Chondrocyte (in vitro differentiated cells): Measurements from ENCODE around the gene DIS3L2. TPM values are rescaled to one million over a fixed set of nuclear protein-coding genes. Genes with fewer than 3 reads are reported as not detected.
"Not testable (repeated sequence)": the region's sequence is repeated elsewhere in the genome, so short reads cannot be mapped to it uniquely, and the experiment has no call there.

Source experiments
- DNase-seq: peaks from one replicate; pipeline ENCODE4 v3.0.0; 2021; ENCODE audit warnings: mixed read lengths, low spot score
- H3K27ac Mint-ChIP-seq: one replicate; pipeline ENCODE4 v1.8.0; 2021; ENCODE audit warnings: mild to moderate bottlenecking, moderate library complexity, mixed read lengths; ENCODE audit not compliant: unreplicated experiment
- H3K27me3 Mint-ChIP-seq: 2 replicates; pipeline ENCODE4 v1.8.0; 2021; ENCODE audit warnings: low read depth, mixed read lengths
- H3K36me3 Mint-ChIP-seq: 2 replicates; pipeline ENCODE4 v1.8.0; 2021; ENCODE audit warnings: low read depth, mixed read lengths
- H3K4me1 Mint-ChIP-seq: 2 replicates; pipeline ENCODE4 v1.8.0; 2021; ENCODE audit warnings: low read depth, mild to moderate bottlenecking, mixed read lengths
- H3K4me3 Mint-ChIP-seq: one replicate; pipeline ENCODE4 v1.8.0; 2021; ENCODE audit warnings: mild to moderate bottlenecking, moderate library complexity, mixed read lengths; ENCODE audit not compliant: unreplicated experiment
- H3K9me3 Mint-ChIP-seq: 2 replicates; pipeline ENCODE4 v1.8.0; 2021; ENCODE audit warnings: low read depth, mixed read lengths
- CTCF ChIP-seq: fragments of 200-600 bp; sonication (generic); IDR thresholded peaks from 2 replicates; pipeline ENCODE4 v1.5.0; 2021; ENCODE audit warnings: antibody characterized with exemption, mild to moderate bottlenecking, moderate library complexity
- total RNA-seq: library from RNA; stranded (reverse); gene quantifications from 3 replicates; pipeline ENCODE4 v1.2.1, GENCODE V29; 2021

The DIS3L2 gene
- total RNA-seq, 1 donor from 2014 or later, result 17.5 TPM

DNA sequence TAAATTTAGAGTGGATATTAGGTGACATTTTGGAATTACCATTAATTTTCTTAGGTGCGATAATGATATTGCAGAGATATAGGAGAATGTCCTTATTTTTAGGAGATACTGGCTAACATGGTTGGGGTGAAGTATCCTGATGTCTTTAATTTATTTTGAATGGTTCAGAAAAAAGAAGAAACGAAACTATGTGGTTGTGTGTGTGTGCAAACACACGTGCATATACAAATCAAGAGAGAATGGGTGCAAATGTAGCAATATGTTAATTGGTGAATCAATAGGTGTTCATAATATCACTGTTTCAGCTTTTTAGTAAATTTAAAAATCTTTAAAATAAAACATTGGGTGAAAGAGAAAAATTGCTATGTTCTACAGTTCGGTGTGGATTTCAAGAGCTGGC lies 140.9 kb downstream of the DIS3L2 start:
- peaks cover 9% of the 10 kb centered on the region for H3K9me3 Mint-ChIP-seq
- TF ChIP-seq CTCF, result no peak
- no peak for DNase-seq
- H3K27me3 Mint-ChIP-seq, result no peaks in the 10 kb centered on the region
- no peak overlapping the region for H3K4me3 Mint-ChIP-seq
- no peaks in the 10 kb centered on the region for H3K4me1 Mint-ChIP-seq
- no peak overlapping the region for H3K27ac Mint-ChIP-seq
- peaks cover 8% of the 10 kb centered on the region for H3K36me3 Mint-ChIP-seq

- H3K4me1 Mint-ChIP-seq, result no peaks in the 10 kb centered on the region
- no peak for DNase-seq
- no peak overlapping the region for H3K27ac Mint-ChIP-seq
- H3K4me3 Mint-ChIP-seq, result no peak overlapping the region
- H3K9me3 Mint-ChIP-seq, result peaks cover 9% of the 10 kb centered on the region
- TF ChIP-seq CTCF, result no peak
- H3K36me3 Mint-ChIP-seq, result peaks cover 4% of the 10 kb centered on the region
- H3K27me3 Mint-ChIP-seq, result no peaks in the 10 kb centered on the region
Measured at GRCh38 chr2:232103140-232103737, 141.7 kb downstream of the DIS3L2 start.

DNA sequence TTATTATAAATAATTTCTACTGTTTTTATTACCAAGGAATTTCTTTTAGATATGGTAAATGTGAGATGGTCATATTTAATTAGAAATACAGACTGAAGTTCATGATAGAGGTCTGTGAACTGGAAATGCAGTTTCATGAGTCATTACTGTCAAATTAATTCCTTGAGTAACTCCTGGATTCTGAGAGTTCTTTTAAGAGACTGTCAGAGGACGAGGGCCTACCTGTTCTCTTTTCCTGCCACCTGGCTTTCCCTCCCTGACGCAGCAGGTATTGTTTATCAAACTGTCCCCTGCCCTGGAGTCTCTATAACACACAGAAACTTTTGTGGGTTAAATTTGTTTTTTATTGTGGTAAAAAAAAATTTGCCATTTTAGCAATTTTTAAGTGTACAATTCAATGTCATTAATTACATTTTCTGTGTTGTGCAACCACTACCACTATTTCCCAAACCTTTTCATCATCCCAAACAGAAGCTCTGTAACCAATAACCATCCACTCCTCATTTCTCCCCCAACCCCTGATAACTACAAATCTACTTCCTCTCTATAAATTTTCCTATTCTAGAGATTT lies 142.6 kb downstream of the DIS3L2 start:
- Mint-ChIP-seq H3K4me1 (no peaks in the 10 kb centered on the region), H3K27me3 (no peaks in the 10 kb centered on the region), H3K36me3 (peaks cover 4% of the 10 kb centered on the region), H3K27ac (no peak overlapping the region), H3K4me3 (no peak overlapping the region), H3K9me3 (peaks cover 9% of the 10 kb centered on the region)
- DNase-seq, result no peak
- no peak for TF ChIP-seq CTCF

- Mint-ChIP-seq H3K27ac (no peak overlapping the region), H3K9me3 (peaks cover 11% of the 10 kb centered on the region), H3K4me1 (no peaks in the 10 kb centered on the region), H3K36me3 (peaks cover 2% of the 10 kb centered on the region), H3K27me3 (no peaks in the 10 kb centered on the region), H3K4me3 (no peak overlapping the region)
- no peak for DNase-seq
- no peak for TF ChIP-seq CTCF
Measured at GRCh38 chr2:232111551-232111950, 150.0 kb downstream of the DIS3L2 start.

DNA sequence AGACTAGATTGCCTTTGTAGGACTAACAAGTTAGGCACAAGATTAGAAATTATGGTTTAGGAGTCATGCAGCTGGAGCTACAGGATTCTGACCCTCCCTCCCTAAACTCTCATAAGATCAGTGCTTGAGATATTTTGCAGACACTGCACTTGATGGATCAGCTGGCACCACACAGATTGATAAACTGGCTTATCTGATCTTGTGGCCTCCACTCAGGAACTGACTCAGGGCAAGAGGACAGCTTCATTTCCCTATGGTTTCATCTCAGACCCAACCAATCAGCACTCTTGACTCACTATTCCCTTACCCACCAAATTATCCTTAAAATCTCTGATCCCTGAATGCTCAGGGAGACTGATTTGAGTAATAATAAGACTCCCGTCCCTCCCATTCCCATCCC lies 152.3 kb downstream of the DIS3L2 start:
- TF ChIP-seq CTCF, result no peak
- Mint-ChIP-seq H3K4me1 (no peaks in the 10 kb centered on the region), H3K9me3 (peaks cover 6% of the 10 kb centered on the region), H3K27ac (no peak overlapping the region), H3K36me3 (peaks cover 2% of the 10 kb centered on the region), H3K4me3 (no peak overlapping the region), H3K27me3 (no peaks in the 10 kb centered on the region)
- no peak for DNase-seq

DNA sequence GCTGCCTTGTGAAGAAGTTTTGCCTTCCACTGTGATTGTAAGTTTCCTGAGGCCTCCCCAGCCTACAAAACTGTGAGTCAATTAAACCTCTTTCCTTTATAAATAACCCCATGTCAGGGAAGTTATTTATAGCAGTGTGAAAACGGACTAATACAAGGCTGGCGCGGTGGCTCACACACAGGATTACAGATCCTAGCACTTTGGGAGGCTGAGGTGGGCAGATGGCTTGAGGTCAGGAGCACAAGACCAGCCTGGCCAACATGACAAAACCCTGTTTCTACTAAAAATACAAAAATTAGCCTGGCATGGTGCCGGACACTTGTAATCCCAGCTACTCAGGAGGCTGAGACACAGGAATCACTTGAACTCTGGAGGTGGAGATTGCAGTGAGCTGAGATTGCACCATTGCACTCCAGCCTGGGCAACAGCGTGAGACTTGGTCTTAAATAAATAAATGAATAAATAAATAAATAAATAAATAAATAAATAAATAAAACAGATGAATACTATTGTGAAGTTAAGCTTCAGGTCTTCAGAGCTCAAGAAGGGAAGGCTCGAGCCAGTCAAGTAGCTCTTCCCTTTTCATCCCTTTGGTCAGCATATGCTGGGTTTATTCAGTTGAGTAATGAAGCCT lies 154.3 kb downstream of the DIS3L2 start:
- H3K4me3 Mint-ChIP-seq, H3K27me3 Mint-ChIP-seq, H3K27ac Mint-ChIP-seq, H3K36me3 Mint-ChIP-seq, DNase-seq, H3K4me1 Mint-ChIP-seq, H3K9me3 Mint-ChIP-seq: not testable (repeated sequence)
